ENCODE results near the gene RSPH3. TPM values are rescaled to one million over a fixed set of nuclear protein-coding genes. Genes with fewer than 3 reads are reported as not detected.

Gene RSPH3
- total and polyA plus RNA-seq, 2 of the 8 experiments (the other 6 are each of a cell fraction or from before 2014, with no cell fraction given), result 0.60 to 2.7 TPM

DNA sequence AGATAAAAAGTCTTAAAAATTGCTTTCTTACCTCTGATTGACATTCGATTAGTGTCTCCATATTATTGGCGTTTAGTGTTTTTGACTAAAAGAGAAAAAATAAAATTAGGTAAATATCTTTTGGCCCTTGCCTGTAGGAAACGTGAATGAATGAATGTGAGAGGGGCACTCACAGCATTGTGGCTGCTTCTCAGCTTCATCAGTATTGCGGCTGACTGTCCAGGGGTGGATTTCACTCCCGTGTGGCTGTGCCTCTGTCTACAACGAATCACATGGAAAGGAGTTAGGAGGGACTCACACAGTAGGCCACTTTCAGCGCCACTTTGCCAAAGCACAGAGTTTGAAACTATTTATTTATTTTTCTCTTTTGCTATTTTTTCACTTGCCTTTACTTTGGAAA is 43.9 kb upstream of the RSPH3 start:
- Histone ChIP-seq H3K23ac (ENCODE audit: insufficient read length) (no peak overlapping the region), H3K4me3 (ENCODE audit: extremely low read depth in 1 of 4, insufficient read depth in 2 of 4, low read depth in 3 of 4, low read length in 4 of 4) (no peak overlapping the region), H3K36me3 (ENCODE audit: control insufficient read depth in 2 of 4, insufficient read depth in 4 of 4, low read length in 3 of 4) (no peaks in the 10 kb centered on the region), H3K9ac (replicated peaks in 1 of 4; ENCODE audit: extremely low read depth in 1 of 4, low read depth in 3 of 4, low read length in 3 of 4) (no peak overlapping the region), H3K9me3 (ENCODE audit: insufficient read depth in 2 of 2, low read depth in 1 of 2, low read length in 1 of 2) (no peaks in the 10 kb centered on the region), H4K5ac (ENCODE audit: insufficient read length, low read depth, low read length) (no peak overlapping the region), H3K4me2 (ENCODE audit: insufficient read depth in 1 of 2, low read depth in 2 of 2, low read length in 2 of 2) (no peak overlapping the region), H3K79me2 (ENCODE audit: control insufficient read depth in 1 of 2, insufficient read depth in 2 of 2, low read length in 2 of 2) (no peaks in the 10 kb centered on the region), H2BK5ac (ENCODE audit: low read depth, low read length) (no peak overlapping the region), H3K4ac (replicated peaks; ENCODE audit: insufficient read length, low read depth, low read length) (no peak overlapping the region), H2BK15ac (ENCODE audit: low read length) (no peak overlapping the region), H4K20me1 (replicated peaks in 1 of 2; ENCODE audit: control insufficient read depth in 1 of 2, insufficient read depth in 2 of 2, low read length in 2 of 2) (no peaks in the 10 kb centered on the region), H2BK20ac (ENCODE audit: low read length) (no peak overlapping the region), H3K79me1 (ENCODE audit: low read depth, low read length) (no peaks in the 10 kb centered on the region), H4K8ac (ENCODE audit: extremely low read depth, insufficient read depth, low read length) (no peak overlapping the region), H3K18ac (ENCODE audit: extremely low read depth, low read length) (no peak overlapping the region), H3K14ac (ENCODE audit: insufficient read length) (no peak overlapping the region), H3K27me3 (replicated peaks in 1 of 4; ENCODE audit: control insufficient read depth in 3 of 4, extremely low read depth in 1 of 4, insufficient read depth in 3 of 4, low read length in 3 of 4) (no peaks in the 10 kb centered on the region), H4K91ac (replicated peaks; ENCODE audit: insufficient read length, low read length) (no peak overlapping the region), H2AFZ (ENCODE audit: low read length) (no peak overlapping the region), H3K4me1 (replicated peaks in 1 of 4; ENCODE audit: control insufficient read depth in 3 of 4, insufficient read depth in 4 of 4, low read length in 3 of 4) (no peaks in the 10 kb centered on the region; a peak in 1 of 7 replicates), H3K23me2 (ENCODE audit: low read depth, low read length) (no peaks in the 10 kb centered on the region), H2AK5ac (ENCODE audit: low read depth, low read length) (no peak overlapping the region), H3K27ac (ENCODE audit: low read depth, low read length) (no peak overlapping the region), H2BK120ac (replicated peaks; ENCODE audit: low read depth, low read length) (no peak overlapping the region), H3K56ac (replicated peaks; ENCODE audit: insufficient read length, low read depth, low read length) (no peak overlapping the region), H2BK12ac (ENCODE audit: low read depth, low read length) (no peak overlapping the region)
- DNase-seq (ENCODE audit: low read depth in 1 of 2, low spot score in 2 of 2), result no peak
- POLR2A ChIA-PET (ENCODE audit: partially characterized antibody), result interaction anchor here (1.3 kb wide), 1 partner anchor 66 kb away, joined by 4 read pairs; no protein-coding TSS in a partner anchor
- CTCF ChIA-PET (ENCODE audit: partially characterized antibody), result interaction anchor here (0.6 to 11.7 kb wide), 12 partner anchors 8 to 772 kb away, joined by 3 to 144 read pairs (median 6); no protein-coding TSS in a partner anchor
- FAIRE-seq, result no peak
- TF ChIP-seq TCF12 (IDR thresholded peaks at IDR 0.05; ENCODE audit: low read depth, low read length) (no peak), KDM1A (IDR thresholded peaks at IDR 0.05; ENCODE audit: borderline replicate concordance, low read length) (no peak), KDM4A (IDR thresholded peaks at IDR 0.05; ENCODE audit: low read depth, low read length, severe bottlenecking) (no peak), CTBP2 (IDR thresholded peaks at IDR 0.05; ENCODE audit: borderline replicate concordance, insufficient read depth, insufficient read length, low read length) (no peak), TAF1 (IDR thresholded peaks at IDR 0.05; ENCODE audit: low read depth, low read length) (no peak), CHD1 (IDR thresholded peaks at IDR 0.05; ENCODE audit: low read depth, low read length) (no peak), TEAD4 (IDR thresholded peaks at IDR 0.05; ENCODE audit: low read depth, low read length) (no peak), POU5F1 (IDR thresholded peaks at IDR 0.05; ENCODE audit: low read depth, low read length) (no peak)
- TF ChIP-seq, protein P1, sequence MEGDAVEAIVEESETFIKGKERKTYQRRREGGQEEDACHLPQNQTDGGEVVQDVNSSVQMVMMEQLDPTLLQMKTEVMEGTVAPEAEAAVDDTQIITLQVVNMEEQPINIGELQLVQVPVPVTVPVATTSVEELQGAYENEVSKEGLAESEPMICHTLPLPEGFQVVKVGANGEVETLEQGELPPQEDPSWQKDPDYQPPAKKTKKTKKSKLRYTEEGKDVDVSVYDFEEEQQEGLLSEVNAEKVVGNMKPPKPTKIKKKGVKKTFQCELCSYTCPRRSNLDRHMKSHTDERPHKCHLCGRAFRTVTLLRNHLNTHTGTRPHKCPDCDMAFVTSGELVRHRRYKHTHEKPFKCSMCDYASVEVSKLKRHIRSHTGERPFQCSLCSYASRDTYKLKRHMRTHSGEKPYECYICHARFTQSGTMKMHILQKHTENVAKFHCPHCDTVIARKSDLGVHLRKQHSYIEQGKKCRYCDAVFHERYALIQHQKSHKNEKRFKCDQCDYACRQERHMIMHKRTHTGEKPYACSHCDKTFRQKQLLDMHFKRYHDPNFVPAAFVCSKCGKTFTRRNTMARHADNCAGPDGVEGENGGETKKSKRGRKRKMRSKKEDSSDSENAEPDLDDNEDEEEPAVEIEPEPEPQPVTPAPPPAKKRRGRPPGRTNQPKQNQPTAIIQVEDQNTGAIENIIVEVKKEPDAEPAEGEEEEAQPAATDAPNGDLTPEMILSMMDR (IDR thresholded peaks at IDR 0.05; ENCODE audit: control extremely low read depth in 1 of 3, insufficient read depth in 1 of 3, low read depth in 1 of 3, low read length in 3 of 3), result no peak
- TF ChIP-seq, protein P2, sequence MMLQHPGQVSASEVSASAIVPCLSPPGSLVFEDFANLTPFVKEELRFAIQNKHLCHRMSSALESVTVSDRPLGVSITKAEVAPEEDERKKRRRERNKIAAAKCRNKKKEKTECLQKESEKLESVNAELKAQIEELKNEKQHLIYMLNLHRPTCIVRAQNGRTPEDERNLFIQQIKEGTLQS (IDR thresholded peaks at IDR 0.05; ENCODE audit: insufficient read depth, low read depth, low read length), result no peak
- WGBS, 2 experiments (ENCODE audit: extremely low coverage in 1 of 2, insufficient coverage in 1 of 2, insufficient read length in 1 of 2, insufficient replicate concordance in 2 of 2, low coverage in 1 of 2, low lambda C conversion rate in 2 of 2, missing lambda C conversion rate in 1 of 2), result 83% methylated on average over 7 of the region's 7 CpGs; no CpG with 5 or more reads in 1 of the 2 experiments

Measured in H1 (cell line).